HepG2 (cell line): Measurements from ENCODE around the gene PDS5B. TPM values are rescaled to one million over a fixed set of nuclear protein-coding genes. Genes with fewer than 3 reads are reported as not detected.

ENCODE experiments used
- ATAC-seq: fragments of 200-7000 bp; cut with Tn5 transposase; 3 replicates; pipeline ENCODE4 v1.9.1; 2020; ENCODE audit warnings: mild to moderate bottlenecking, moderate library complexity
- BruUV-seq: library from RNA; stranded (reverse); fragments of 400-500 nt; replicated peaks from 2 replicates; lab custom pipeline; 2021; lab: Mats Ljungman, UMichigan
- CTCF ChIA-PET: fragments of 300-600 bp; formaldehyde crosslinking; extraction: SDS; loops from one replicate; lab custom pipeline; 2021; ENCODE audit warnings: low total read pairs, inconsistent platforms, low intra/inter-chr PET ratio; lab: Yijun Ruan, JAX
- POLR2A ChIA-PET: fragments of 350-600 bp; sonication (Branson Sonifier 250); formaldehyde crosslinking; loops from one replicate; lab custom pipeline; 2020; ENCODE audit warnings: antibody characterized with exemption, inconsistent platforms; lab: Yijun Ruan, JAX
- DNase-seq: peaks from one replicate; pipeline ENCODE4 v3.0.0-alpha.2; 2015; ENCODE audit warnings: low spot score
- FAIRE-seq: peaks from 3 replicates; lab custom pipeline; 2011; peaks lifted over from hg19 to GRCh38; lab: Jason Lieb, UNC
- H2AFZ ChIP-seq: one replicate; pipeline ENCODE4 v1.6.1; 2011; ENCODE audit warnings: low read length, inconsistent platforms
- H3K27ac ChIP-seq: fragments of 300-600 bp; 3 replicates; pipeline ENCODE4 v1.8.0; 2011; ENCODE audit warnings: mixed run types, mild to moderate bottlenecking, mixed read lengths, low read length, inconsistent platforms; ENCODE audit not compliant: insufficient read depth; ENCODE audit errors: extremely low read length
- H3K27me3 ChIP-seq, 2 experiments: fragments of 200-600 bp in 1 of 2; 2 replicates in 1 of 2; 3 replicates in 1 of 2; pipeline versions ENCODE4 v1.6.0 to v1.8.0; 2011; ENCODE audit warnings: low read length in 2 of 2, mild to moderate bottlenecking in 2 of 2, moderate library complexity in 2 of 2, inconsistent platforms in 1 of 2; ENCODE audit not compliant: insufficient read depth in 2 of 2, control insufficient read depth in 1 of 2
- H3K36me3 ChIP-seq, 2 experiments: fragments of 200-600 bp in 1 of 2; replicated peaks in 1 of 2; 2 replicates in 1 of 2; 3 replicates in 1 of 2; pipeline versions ENCODE4 v1.5.1 to v1.8.0; 2011; ENCODE audit warnings: low read length in 2 of 2, inconsistent platforms in 1 of 2; ENCODE audit not compliant: insufficient read depth in 2 of 2, control insufficient read depth in 1 of 2
- H3K4me1 ChIP-seq: 2 replicates; pipeline ENCODE4 v1.5.1; 2012; ENCODE audit warnings: low read length, inconsistent platforms; ENCODE audit not compliant: insufficient read depth
- H3K4me2 ChIP-seq: 2 replicates; pipeline ENCODE4 v1.6.0; 2011; ENCODE audit warnings: low read depth, low read length, inconsistent platforms
- H3K4me3 ChIP-seq, 3 experiments: fragments of 200-600 bp in 1 of 3; sonication (generic), shearing (Covaris generic) in 1 of 3; replicated peaks in 1 of 3; 2 replicates each; pipeline ENCODE4 v1.5.1; 2011 to 2016; ENCODE audit warnings: low read length in 3 of 3, inconsistent platforms in 2 of 3, low read depth in 2 of 3, mild to moderate bottlenecking in 2 of 3, control low read depth in 1 of 3, mixed read lengths in 1 of 3; ENCODE audit not compliant: insufficient read depth in 1 of 3
- H3K79me2 ChIP-seq: one replicate; pipeline ENCODE4 v1.6.1; 2011; ENCODE audit warnings: low read length, inconsistent platforms; ENCODE audit not compliant: insufficient read depth
- H3K9ac ChIP-seq: 2 replicates; pipeline ENCODE4 v1.6.0; 2011; ENCODE audit warnings: mild to moderate bottlenecking, low read depth, low read length, inconsistent platforms; ENCODE audit not compliant: insufficient read depth
- H3K9me3 ChIP-seq: 2 replicates; pipeline ENCODE4 v1.5.1; 2012; ENCODE audit warnings: mild to moderate bottlenecking, low read length
- H4K20me1 ChIP-seq: 2 replicates; pipeline ENCODE4 v1.6.0; 2011; ENCODE audit warnings: inconsistent platforms, mild to moderate bottlenecking, low read length, moderate library complexity; ENCODE audit not compliant: insufficient read depth
- CBX2 ChIP-seq, 2 experiments: fragments of 200-600 bp in 1 of 2; sonication (generic); formaldehyde crosslinking in 1 of 2; IDR thresholded peaks; 2 replicates each; pipeline versions ENCODE4 v1.7.0 to v1.8.1; 2018 to 2022; ENCODE audit warnings: low read depth in 2 of 2, low read length in 1 of 2, mild to moderate bottlenecking in 1 of 2, missing genetic modification reagents in 1 of 2
- CENPT ChIP-seq: sonication (generic); formaldehyde crosslinking; IDR thresholded peaks from 2 replicates; pipeline ENCODE4 v1.8.0; 2022; ENCODE audit warnings: low read depth, mild to moderate bottlenecking, moderate library complexity, missing genetic modification reagents
- THAP7 ChIP-seq: sonication (generic); formaldehyde crosslinking; IDR thresholded peaks from 2 replicates; pipeline ENCODE4 v1.8.1; 2023; ENCODE audit warnings: mild to moderate bottlenecking, missing genetic modification reagents
- ZBTB43 ChIP-seq: sonication (generic); formaldehyde crosslinking; conservative IDR thresholded peaks from 2 replicates; pipeline ENCODE4 v1.4.0; 2020; ENCODE audit warnings: missing genetic modification reagents
- ZBTB44 ChIP-seq: sonication (generic); formaldehyde crosslinking; IDR thresholded peaks from 2 replicates; pipeline ENCODE4 v1.4.0; 2020; ENCODE audit warnings: missing genetic modification reagents
- ZMAT5 ChIP-seq: sonication (generic); formaldehyde crosslinking; IDR thresholded peaks from 2 replicates; pipeline ENCODE4 v1.5.0; 2020; ENCODE audit warnings: mild to moderate bottlenecking, low read depth, missing genetic modification reagents, borderline replicate concordance
- ZNF138 ChIP-seq: sonication (generic); formaldehyde crosslinking; IDR thresholded peaks from 2 replicates; pipeline ENCODE4 v1.5.0; 2020; ENCODE audit warnings: mild to moderate bottlenecking, low read depth, missing genetic modification reagents
- ZNF768 ChIP-seq: sonication (generic); formaldehyde crosslinking; IDR thresholded peaks from 2 replicates; pipeline ENCODE4 v1.4.0; 2020; ENCODE audit warnings: missing genetic modification reagents
- WGBS: methylation state at CpG from one replicate; pipeline ENCODE4 v1.1.6; 2017; ENCODE audit warnings: low lambda C conversion rate; 5-methylcytosine and 5-hydroxymethylcytosine counted together
- in situ Hi-C: cut with HindIII; loops from 2 replicates; pipeline ENCODE4 v1.10.0; 2017; ENCODE audit warnings: low pct_unique_long_range_greater_than_20kb; ENCODE audit not compliant: extremely low pct_ligation_motif_present
- intact Hi-C: fragments of 100-400 bp; cut with micrococcal nuclease; formaldehyde crosslinking; loops from one replicate; pipeline ENCODE4 v1.10.0; 2022; ENCODE audit not compliant: unreplicated experiment
- polyA plus RNA-seq, 8 experiments: library from polyadenylated mRNA; depleted of rRNA in 3 of 8; stranded (reverse) in 7 of 8; unstranded in 1 of 8; fragments of >200 nt; fragmentation: Illumina TruSeq in 4 of 8; extraction: Trizol in 4 of 8; gene quantifications; 2 replicates each; pipeline versions ENCODE4 v1.2.1 to v1.2.3, GENCODE V29; 2011 to 2016; ENCODE audit warnings: low read depth in 4 of 8, missing spikeins in 1 of 8, mixed read lengths in 1 of 8; ENCODE audit not compliant: insufficient read depth in 1 of 8
- total RNA-seq, 5 experiments: library from RNA; depleted of rRNA; stranded (reverse); fragments of >200 nt; fragmentation: Illumina TruSeq; extraction: Trizol; gene quantifications; 2 replicates each; pipeline ENCODE4 v1.2.3, GENCODE V29; 2016; ENCODE audit warnings: low read depth in 1 of 5
- TF ChIP-seq, protein P1 (sequence below): IDR thresholded peaks from 2 replicates; pipeline ENCODE4 v1.6.1; 2016; ENCODE audit warnings: mild to moderate bottlenecking, missing biosample characterization, missing genetic modification reagents

Gene PDS5B
- total and polyA plus RNA-seq, 2 of the 13 experiments (the other 11 are each of a cell fraction or from before 2014, with no cell fraction given): 5.8 to 24.6 TPM

- TF ChIP-seq CENPT (CRISPR knock-in tag) (no peak), ZNF138 (no peak), ZNF768 (CRISPR knock-in tag) (no peak), ZMAT5 (CRISPR knock-in tag) (no peak), CBX2 (IDR thresholded peaks at IDR 0.05; ENCODE audit: low read depth, low read length) (no peak), CBX2 (CRISPR knock-in tag; IDR thresholded peaks at IDR 0.05; ENCODE audit: low read depth) (no peak), ZBTB43 (CRISPR knock-in tag) (no peak), THAP7 (CRISPR knock-in tag) (no peak)
- TF ChIP-seq, protein P1, sequence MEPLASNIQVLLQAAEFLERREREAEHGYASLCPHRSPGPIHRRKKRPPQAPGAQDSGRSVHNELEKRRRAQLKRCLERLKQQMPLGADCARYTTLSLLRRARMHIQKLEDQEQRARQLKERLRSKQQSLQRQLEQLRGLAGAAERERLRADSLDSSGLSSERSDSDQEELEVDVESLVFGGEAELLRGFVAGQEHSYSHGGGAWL (CRISPR knock-in tag): no peak
Measured at GRCh38 chr13:32629866-32630265, 43.6 kb downstream of the PDS5B start (continued).

DNA sequence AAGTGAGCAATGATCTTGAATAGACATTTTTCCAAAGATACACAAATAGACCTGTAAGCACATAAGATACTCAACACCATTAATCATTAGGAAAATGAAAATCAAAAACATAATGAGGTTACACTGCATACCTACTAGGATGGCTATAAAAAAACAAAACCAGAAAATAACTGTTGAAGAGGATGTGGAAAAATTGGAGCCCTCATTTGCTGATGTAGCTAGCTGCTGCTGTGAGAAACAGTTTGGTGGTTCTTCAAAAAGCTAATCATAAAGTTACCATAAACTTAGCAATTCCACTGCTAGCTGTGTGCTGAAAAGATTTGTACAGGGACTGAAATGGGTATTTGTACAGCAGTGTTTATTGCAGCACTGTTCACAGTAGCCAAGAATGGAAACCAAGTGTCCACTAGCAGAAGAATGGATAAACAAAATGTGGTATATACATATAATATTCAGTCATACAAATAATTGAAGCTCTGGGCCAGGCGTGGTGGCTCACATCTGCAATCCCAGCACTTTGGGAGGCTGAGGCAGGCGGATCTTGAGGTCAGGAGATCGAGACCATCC, 46.2 kb downstream of the PDS5B start:
- no peak overlapping the region for H3K9ac ChIP-seq
- H3K4me3 ChIP-seq: no peak overlapping the region
- no peaks in the 10 kb centered on the region for H4K20me1 ChIP-seq
- no peaks in the 10 kb centered on the region for H3K27me3 ChIP-seq
- H3K4me2 ChIP-seq: no peak overlapping the region
- H3K36me3 ChIP-seq: no peaks in the 10 kb centered on the region
- H3K9me3 ChIP-seq: no peaks in the 10 kb centered on the region
- BruUV-seq: no TSS peak
- H2AFZ ChIP-seq: no peak overlapping the region
- no peak overlapping the region for H3K27ac ChIP-seq
- CTCF ChIA-PET: no interaction called here
- FAIRE-seq (no peak), ATAC-seq (no peak), DNase-seq (no peak)
- peaks cover 76% of the 10 kb centered on the region for H3K79me2 ChIP-seq
- WGBS: 100% methylated on average over 3 of the region's 3 CpGs
- H3K4me1 ChIP-seq: peaks cover 5% of the 10 kb centered on the region; the same call in 1 of the 2 replicates
- intact Hi-C loops (no loop called here), in situ Hi-C loops (no loop called here)
- POLR2A ChIA-PET: no interaction called here
- no peak for TF ChIP-seq ZBTB44 (CRISPR knock-in tag)
